Ishikawa (cell line): ENCODE results near the gene MYLK3.

Experiments used
- CEBPB ChIP-seq: IDR thresholded peaks from 2 replicates; pipeline ENCODE4 v1.6.1; 2012
- CREB1 ChIP-seq: IDR thresholded peaks from 2 replicates; pipeline ENCODE4 v1.6.1; 2012; ENCODE audit warnings: low read depth
- EGR1 ChIP-seq: IDR thresholded peaks from 2 replicates; pipeline ENCODE4 v1.6.1; 2012
- EP300 ChIP-seq: IDR thresholded peaks from 2 replicates; pipeline ENCODE4 v1.6.1; 2012; ENCODE audit warnings: borderline replicate concordance
- FOXM1 ChIP-seq: IDR thresholded peaks from 2 replicates; pipeline ENCODE4 v1.6.1; 2012; ENCODE audit warnings: low read depth, borderline replicate concordance
- MAX ChIP-seq: IDR thresholded peaks from 2 replicates; pipeline ENCODE4 v1.6.1; 2012
- NFIC ChIP-seq: IDR thresholded peaks from 2 replicates; pipeline ENCODE4 v1.6.1; 2012
- RAD21 ChIP-seq: IDR thresholded peaks from 2 replicates; pipeline ENCODE4 v1.6.1; 2012; ENCODE audit warnings: low read depth
- REST ChIP-seq: IDR thresholded peaks from 2 replicates; pipeline ENCODE4 v1.6.1; 2012; ENCODE audit warnings: low read depth, mild to moderate bottlenecking
- TAF1 ChIP-seq: IDR thresholded peaks from 2 replicates; pipeline ENCODE4 v1.6.1; 2012; ENCODE audit warnings: low read depth, mild to moderate bottlenecking
- TCF12 ChIP-seq: IDR thresholded peaks from 2 replicates; pipeline ENCODE4 v1.6.1; 2012; ENCODE audit warnings: low read depth
- TEAD4 ChIP-seq: IDR thresholded peaks from 2 replicates; pipeline ENCODE4 v1.6.1; 2012
- USF1 ChIP-seq: IDR thresholded peaks from 2 replicates; pipeline ENCODE4 v1.6.1; 2012
- YY1 ChIP-seq: IDR thresholded peaks from 2 replicates; pipeline ENCODE4 v1.6.1; 2012; ENCODE audit warnings: low read depth
- ZBTB7A ChIP-seq: IDR thresholded peaks from 2 replicates; pipeline ENCODE4 v1.6.1; 2012; ENCODE audit warnings: low read depth

Gene MYLK3

GRCh38 chr16:46718214-46718613, 29.9 kb downstream of the MYLK3 start:
- TF ChIP-seq FOXM1 (no peak), RAD21 (no peak), EGR1 (no peak), CEBPB (no peak), TAF1 (no peak), YY1 (no peak), TCF12 (no peak), MAX (no peak), USF1 (no peak), EP300 (no peak), REST (no peak), NFIC (no peak), CREB1 (no peak), ZBTB7A (no peak), TEAD4 (no peak)

- no peak for TF ChIP-seq YY1
- no peak for TF ChIP-seq TAF1
- no peak for TF ChIP-seq REST
- TF ChIP-seq ZBTB7A: no peak
- TF ChIP-seq TCF12: no peak
- TF ChIP-seq CREB1: no peak
- no peak for TF ChIP-seq TEAD4
- TF ChIP-seq EGR1: no peak
- TF ChIP-seq FOXM1: no peak
- no peak for TF ChIP-seq NFIC
- no peak for TF ChIP-seq CEBPB
- no peak for TF ChIP-seq EP300
- TF ChIP-seq MAX: no peak
- no peak for TF ChIP-seq RAD21
- TF ChIP-seq USF1: no peak
Observed at GRCh38 chr16:46717692-46718091, 30.5 kb downstream of the MYLK3 start.

GRCh38 chr16:46715769-46716305, 32.3 kb downstream of the MYLK3 start:
- no peak for TF ChIP-seq YY1
- TF ChIP-seq REST: no peak
- TF ChIP-seq CEBPB: no peak
- no peak for TF ChIP-seq TCF12
- no peak for TF ChIP-seq TEAD4
- no peak for TF ChIP-seq RAD21
- no peak for TF ChIP-seq NFIC
- TF ChIP-seq CREB1: no peak
- TF ChIP-seq MAX: no peak
- no peak for TF ChIP-seq USF1

GRCh38 chr16:46714797-46715591, 33.1 kb downstream of the MYLK3 start:
- TF ChIP-seq FOXM1: no peak
- no peak for TF ChIP-seq CREB1
- no peak for TF ChIP-seq TAF1
- TF ChIP-seq NFIC: no peak
- no peak for TF ChIP-seq YY1
- TF ChIP-seq REST: no peak
- TF ChIP-seq RAD21: no peak
- TF ChIP-seq MAX: no peak
- TF ChIP-seq TCF12: no peak
- no peak for TF ChIP-seq ZBTB7A
- no peak for TF ChIP-seq TEAD4
- no peak for TF ChIP-seq USF1
- TF ChIP-seq EGR1: no peak
- TF ChIP-seq CEBPB: no peak
- no peak for TF ChIP-seq EP300
